IMR-90 (cell line): ENCODE data around the gene NFASC. TPM values are rescaled to one million over a fixed set of nuclear protein-coding genes. Genes with fewer than 3 reads are reported as not detected.

Source experiments
- ATAC-seq: fragments of 200-7000 bp; cut with Tn5 transposase; 2 replicates; pipeline ENCODE4 v1.9.1; 2020; ENCODE audit warnings: low read depth, mild to moderate bottlenecking, moderate library complexity
- BruUV-seq: library from RNA; stranded (reverse); fragments of 400-500 nt; replicated peaks from 2 replicates; lab custom pipeline; 2021; lab: Mats Ljungman, UMichigan
- CTCF ChIA-PET: fragments of 300-600 bp; formaldehyde crosslinking; extraction: SDS; loops from one replicate; lab custom pipeline; 2021; ENCODE audit warnings: antibody characterized with exemption; lab: Yijun Ruan, JAX
- POLR2A ChIA-PET: fragments of 300-600 bp; sonication (Branson Sonifier 250); formaldehyde crosslinking; loops from one replicate; lab custom pipeline; 2022; ENCODE audit warnings: antibody characterized with exemption; ENCODE audit not compliant: unreplicated experiment; lab: Charles Lee
- DNase-seq: peaks from one replicate; pipeline ENCODE4 v3.0.0; 2013
- H2AFZ ChIP-seq: replicated peaks from 2 replicates; pipeline ENCODE3; 2013; ENCODE audit warnings: low read length, mild to moderate bottlenecking; ENCODE audit not compliant: poor library complexity
- H2AK5ac ChIP-seq: 2 replicates; pipeline ENCODE4 v1.6.1; 2013; ENCODE audit warnings: low read depth, low read length, inconsistent platforms
- H2AK9ac ChIP-seq: replicated peaks from 2 replicates; pipeline ENCODE3; 2013; ENCODE audit warnings: mild to moderate bottlenecking, low read depth, low read length, moderate library complexity; ENCODE audit not compliant: poor library complexity
- H2BK120ac ChIP-seq: 2 replicates; pipeline ENCODE4 v1.6.1; 2013; ENCODE audit warnings: low read depth, low read length, inconsistent platforms
- H2BK15ac ChIP-seq: 3 replicates; pipeline ENCODE4 v1.6.1; 2013; ENCODE audit warnings: low read depth, low read length, inconsistent platforms
- H2BK20ac ChIP-seq: 2 replicates; pipeline ENCODE4 v1.6.1; 2013; ENCODE audit warnings: low read depth, mild to moderate bottlenecking, inconsistent platforms, low read length, moderate library complexity
- H2BK5ac ChIP-seq: 2 replicates; pipeline ENCODE4 v1.6.1; 2013; ENCODE audit warnings: mild to moderate bottlenecking, low read depth, low read length, inconsistent platforms; ENCODE audit not compliant: poor library complexity, severe bottlenecking
- H3K14ac ChIP-seq: replicated peaks from 2 replicates; pipeline ENCODE4 v1.6.1; 2013; ENCODE audit warnings: low read depth, low read length, inconsistent platforms
- H3K18ac ChIP-seq: 2 replicates; pipeline ENCODE4 v1.6.1; 2013; ENCODE audit warnings: low read depth, low read length, control low read depth
- H3K23ac ChIP-seq: 2 replicates; pipeline ENCODE4 v1.6.1; 2013; ENCODE audit warnings: low read depth, low read length, inconsistent platforms
- H3K27ac ChIP-seq: 2 replicates; pipeline ENCODE4 v1.5.1; 2013; ENCODE audit warnings: mild to moderate bottlenecking, control low read depth, low read length; ENCODE audit not compliant: insufficient read depth
- H3K27me3 ChIP-seq: 2 replicates; pipeline ENCODE4 v1.6.1; 2013; ENCODE audit warnings: low read length; ENCODE audit not compliant: control insufficient read depth, insufficient read depth
- H3K36me3 ChIP-seq: 2 replicates; pipeline ENCODE4 v1.6.1; 2013; ENCODE audit warnings: low read length, mixed read lengths; ENCODE audit not compliant: control insufficient read depth, insufficient read depth
- H3K4ac ChIP-seq: 2 replicates; pipeline ENCODE4 v1.6.1; 2013; ENCODE audit warnings: low read depth, low read length, inconsistent platforms
- H3K4me1 ChIP-seq: 2 replicates; pipeline ENCODE4 v1.6.1; 2013; ENCODE audit warnings: low read length, mixed read lengths; ENCODE audit not compliant: control insufficient read depth, insufficient read depth
- H3K4me2 ChIP-seq: 2 replicates; pipeline ENCODE4 v1.6.1; 2013; ENCODE audit warnings: low read depth, mild to moderate bottlenecking, control low read depth, low read length, moderate library complexity
- H3K4me3 ChIP-seq: 2 replicates; pipeline ENCODE4 v1.5.1; 2013; ENCODE audit warnings: low read depth, mild to moderate bottlenecking, control low read depth, low read length, moderate library complexity; ENCODE audit not compliant: insufficient read depth
- H3K56ac ChIP-seq: 2 replicates; pipeline ENCODE4 v1.6.1; 2013; ENCODE audit warnings: low read length, inconsistent platforms; ENCODE audit not compliant: insufficient read depth; ENCODE audit errors: extremely low read depth
- H3K79me1 ChIP-seq, 2 experiments: 2 replicates each; pipeline ENCODE4 v1.6.1; 2013; ENCODE audit warnings: low read length in 2 of 2, inconsistent platforms in 1 of 2, low read depth in 1 of 2
- H3K9ac ChIP-seq: 2 replicates; pipeline ENCODE4 v1.6.1; 2013; ENCODE audit warnings: low read depth, low read length, control low read depth
- H3K9me1 ChIP-seq: 2 replicates; pipeline ENCODE4 v1.6.1; 2013; ENCODE audit warnings: low read length, inconsistent platforms; ENCODE audit not compliant: insufficient read depth
- H3K9me3 ChIP-seq: 2 replicates; pipeline ENCODE4 v1.6.1; 2013; ENCODE audit warnings: low read length; ENCODE audit not compliant: control insufficient read depth, insufficient read depth
- H4K20me1 ChIP-seq: 2 replicates; pipeline ENCODE4 v1.6.1; 2013; ENCODE audit warnings: low read length, inconsistent platforms; ENCODE audit not compliant: insufficient read depth
- H4K5ac ChIP-seq: 2 replicates; pipeline ENCODE4 v1.6.1; 2013; ENCODE audit warnings: mild to moderate bottlenecking, low read depth, low read length, control low read depth
- H4K8ac ChIP-seq, 2 experiments: 2 replicates each; pipeline ENCODE4 v1.6.1; 2013; ENCODE audit warnings: low read depth in 2 of 2, low read length in 2 of 2, control low read depth in 1 of 2, inconsistent platforms in 1 of 2
- H4K91ac ChIP-seq: 2 replicates; pipeline ENCODE4 v1.6.1; 2013; ENCODE audit warnings: low read depth, low read length, inconsistent platforms; ENCODE audit not compliant: insufficient read depth
- BHLHE40 ChIP-seq: fragments of 150-350 bp; IDR thresholded peaks from 2 replicates; pipeline ENCODE4 v1.6.1; 2016; ENCODE audit warnings: mild to moderate bottlenecking, low read depth, low read length
- CEBPB ChIP-seq: IDR thresholded peaks from 2 replicates; pipeline ENCODE4 v1.6.1; 2012; ENCODE audit warnings: low read depth, low read length, improper control_type of control experiment
- CHD1 ChIP-seq: IDR thresholded peaks from 2 replicates; pipeline ENCODE4 v1.6.1; 2012; ENCODE audit warnings: low read depth, low read length, improper control_type of control experiment
- FOS ChIP-seq: fragments of 150-350 bp; IDR thresholded peaks from 2 replicates; pipeline ENCODE4 v1.6.1; 2016; ENCODE audit warnings: low read depth, low read length
- MAFK ChIP-seq: IDR thresholded peaks from 2 replicates; pipeline ENCODE4 v1.6.1; 2012; ENCODE audit warnings: low read depth, low read length, improper control_type of control experiment
- MAZ ChIP-seq: IDR thresholded peaks from 2 replicates; pipeline ENCODE4 v1.6.1; 2012; ENCODE audit warnings: low read depth, mild to moderate bottlenecking, low read length, improper control_type of control experiment, moderate library complexity, borderline replicate concordance
- MXI1 ChIP-seq: IDR thresholded peaks from 2 replicates; pipeline ENCODE4 v1.6.1; 2012; ENCODE audit warnings: low read depth, mild to moderate bottlenecking, low read length, moderate library complexity, borderline replicate concordance
- NFE2L2 ChIP-seq: fragments of 150-350 bp; IDR thresholded peaks from 2 replicates; pipeline ENCODE4 v1.6.1; 2016; ENCODE audit warnings: low read depth, mild to moderate bottlenecking, low read length
- POLR2A ChIP-seq: IDR thresholded peaks from 2 replicates; pipeline ENCODE4 v1.6.1; 2012; ENCODE audit warnings: mild to moderate bottlenecking, low read depth, low read length
- RAD21 ChIP-seq: IDR thresholded peaks from 2 replicates; pipeline ENCODE4 v1.6.1; 2012; ENCODE audit warnings: low read length, improper control_type of control experiment
- RCOR1 ChIP-seq: IDR thresholded peaks from 2 replicates; pipeline ENCODE4 v1.6.1; 2012; ENCODE audit warnings: mild to moderate bottlenecking, low read length, improper control_type of control experiment; ENCODE audit not compliant: insufficient replicate concordance
- SMC3 ChIP-seq: fragments of 150-350 bp; IDR thresholded peaks from 2 replicates; pipeline ENCODE4 v1.6.1; 2016; ENCODE audit warnings: low read depth, mild to moderate bottlenecking, antibody characterized with exemption, low read length, moderate library complexity
- USF2 ChIP-seq: fragments of 150-350 bp; IDR thresholded peaks from 2 replicates; pipeline ENCODE4 v1.6.1; 2017; ENCODE audit warnings: mild to moderate bottlenecking, antibody characterized with exemption, low read length, low read depth
- WGBS, 2 experiments: methylation state at CpG; one replicate each; pipeline versions ENCODE4 v1.1.5 to v1.1.7; 2013; ENCODE audit warnings: missing lambda C conversion rate in 2 of 2; ENCODE audit not compliant: insufficient read length in 1 of 2; ENCODE audit errors: extremely low coverage in 2 of 2; 5-methylcytosine and 5-hydroxymethylcytosine counted together
- dilution Hi-C: fragments of 300-500 bp; cut with HindIII; formaldehyde crosslinking; loops from one replicate; pipeline ENCODE4 v1.14.3; 2018; ENCODE audit warnings: low sequenced_read_pairs; ENCODE audit not compliant: unreplicated experiment
- in situ Hi-C: fragments of 300-500 bp; cut with MboI; formaldehyde crosslinking; loops from 3 replicates; pipeline ENCODE4 v1.14.3; 2019; ENCODE audit warnings: low sequenced_read_pairs, inconsistent platforms, mixed read lengths
- intact Hi-C: fragments of 100-400 bp; cut with micrococcal nuclease; formaldehyde crosslinking; loops from 2 replicates; pipeline ENCODE4 v1.10.0; 2022
- polyA plus RNA-seq, 3 experiments: library from polyadenylated mRNA; depleted of rRNA; stranded (reverse); fragments of >200 nt; gene quantifications; 2 replicates each; pipeline ENCODE4 v1.2.3, GENCODE V29; 2012; ENCODE audit warnings: low replicate concordance in 1 of 3
- total RNA-seq: library from RNA; depleted of rRNA; stranded (reverse); fragments of >200 nt; gene quantifications from 2 replicates; pipeline ENCODE4 v1.2.3, GENCODE V29; 2012
- TF ChIP-seq, protein P1 (sequence below): conservative IDR thresholded peaks from 2 replicates; pipeline ENCODE4 v1.5.1; 2012; ENCODE audit warnings: mild to moderate bottlenecking, low read depth, low read length, improper control_type of control experiment

Gene NFASC
- total and polyA plus RNA-seq, 2 of the 4 experiments (the other 2 are of a cell fraction): 0.18 to 0.79 TPM

DNA sequence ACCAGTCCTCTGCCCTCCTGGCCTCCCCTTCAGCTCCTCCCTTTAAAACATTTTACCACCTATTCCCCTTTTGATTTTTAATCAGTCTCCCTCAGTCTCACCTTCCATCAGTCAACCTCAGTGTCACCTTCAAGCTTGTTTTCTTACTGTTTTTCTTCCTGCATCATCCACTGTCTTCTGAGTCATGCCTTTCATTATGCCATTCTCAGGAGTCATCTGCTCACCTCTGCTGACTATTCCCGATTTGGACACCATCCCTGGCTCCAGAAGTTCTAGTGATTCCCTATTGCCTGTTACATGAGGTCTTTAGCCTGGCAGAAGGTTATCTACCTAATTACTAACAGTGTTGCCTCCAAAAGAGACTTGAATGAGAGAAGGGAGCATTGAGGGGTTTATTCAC lies 23.9 kb downstream of the NFASC start:
- no peaks in the 10 kb centered on the region for H3K79me1 ChIP-seq
- no peak for ATAC-seq
- POLR2A ChIA-PET: no interaction called here
- no peak for DNase-seq
- in situ Hi-C loops: no loop called here
- no peak overlapping the region for H2BK15ac ChIP-seq
- no peak overlapping the region for H4K8ac ChIP-seq
- peaks cover 12% of the 10 kb centered on the region for H3K27me3 ChIP-seq
- H3K36me3 ChIP-seq: no peaks in the 10 kb centered on the region
- no peak overlapping the region for H3K9ac ChIP-seq
- H3K4me1 ChIP-seq: no peaks in the 10 kb centered on the region
- H3K14ac ChIP-seq: no peak overlapping the region
- no peak overlapping the region for H2BK5ac ChIP-seq
- H2AFZ ChIP-seq: no peak overlapping the region
- no peak overlapping the region for H2AK9ac ChIP-seq
- no peak overlapping the region for H3K4me2 ChIP-seq
- no peak overlapping the region for H3K27ac ChIP-seq
- no peaks in the 10 kb centered on the region for H3K9me3 ChIP-seq
- H2BK20ac ChIP-seq: no peak overlapping the region
- H3K9me1 ChIP-seq: no peaks in the 10 kb centered on the region
- H3K4ac ChIP-seq: no peak overlapping the region
- no peak overlapping the region for H3K18ac ChIP-seq
- H3K23ac ChIP-seq: no peak overlapping the region
- intact Hi-C loops: no loop called here
- TF ChIP-seq RAD21: no peak
- TF ChIP-seq CEBPB: no peak
- no peak for TF ChIP-seq RCOR1
- TF ChIP-seq, protein P1, sequence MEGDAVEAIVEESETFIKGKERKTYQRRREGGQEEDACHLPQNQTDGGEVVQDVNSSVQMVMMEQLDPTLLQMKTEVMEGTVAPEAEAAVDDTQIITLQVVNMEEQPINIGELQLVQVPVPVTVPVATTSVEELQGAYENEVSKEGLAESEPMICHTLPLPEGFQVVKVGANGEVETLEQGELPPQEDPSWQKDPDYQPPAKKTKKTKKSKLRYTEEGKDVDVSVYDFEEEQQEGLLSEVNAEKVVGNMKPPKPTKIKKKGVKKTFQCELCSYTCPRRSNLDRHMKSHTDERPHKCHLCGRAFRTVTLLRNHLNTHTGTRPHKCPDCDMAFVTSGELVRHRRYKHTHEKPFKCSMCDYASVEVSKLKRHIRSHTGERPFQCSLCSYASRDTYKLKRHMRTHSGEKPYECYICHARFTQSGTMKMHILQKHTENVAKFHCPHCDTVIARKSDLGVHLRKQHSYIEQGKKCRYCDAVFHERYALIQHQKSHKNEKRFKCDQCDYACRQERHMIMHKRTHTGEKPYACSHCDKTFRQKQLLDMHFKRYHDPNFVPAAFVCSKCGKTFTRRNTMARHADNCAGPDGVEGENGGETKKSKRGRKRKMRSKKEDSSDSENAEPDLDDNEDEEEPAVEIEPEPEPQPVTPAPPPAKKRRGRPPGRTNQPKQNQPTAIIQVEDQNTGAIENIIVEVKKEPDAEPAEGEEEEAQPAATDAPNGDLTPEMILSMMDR: no peak
- no peak for TF ChIP-seq MAFK
- TF ChIP-seq MXI1: no peak
- no peak for TF ChIP-seq USF2
- no peak for TF ChIP-seq MAZ
- no peak for TF ChIP-seq NFE2L2
- no peak for TF ChIP-seq SMC3
- no peak for TF ChIP-seq BHLHE40
- no peak for TF ChIP-seq CHD1
- TF ChIP-seq POLR2A: no peak
- no peak for TF ChIP-seq FOS
- no peak overlapping the region for H2BK120ac ChIP-seq
- no peak overlapping the region for H3K56ac ChIP-seq
- no peaks in the 10 kb centered on the region for H4K20me1 ChIP-seq
- H3K4me3 ChIP-seq: no peak overlapping the region
- no CpG with 5 or more reads among the region's 1 CpG for WGBS, 2 experiments
- H2AK5ac ChIP-seq: no peak overlapping the region
- dilution Hi-C loops: no loop called here
- BruUV-seq: no TSS peak
- no peak overlapping the region for H4K5ac ChIP-seq
- H4K91ac ChIP-seq: no peak overlapping the region
- CTCF ChIA-PET: no interaction called here
